HepG2 (cell line): ENCODE results near the gene MICALL2. TPM values are rescaled to one million over a fixed set of nuclear protein-coding genes. Genes with fewer than 3 reads are reported as not detected.

Experiments
- ATAC-seq: fragments of 200-7000 bp; cut with Tn5 transposase; 3 replicates; pipeline ENCODE4 v1.9.1; 2020; ENCODE audit warnings: mild to moderate bottlenecking, moderate library complexity
- BruUV-seq: library from RNA; stranded (reverse); fragments of 400-500 nt; replicated peaks from 2 replicates; lab custom pipeline; 2021; lab: Mats Ljungman, UMichigan
- CTCF ChIA-PET: fragments of 300-600 bp; formaldehyde crosslinking; extraction: SDS; loops from one replicate; lab custom pipeline; 2021; ENCODE audit warnings: low total read pairs, inconsistent platforms, low intra/inter-chr PET ratio; lab: Yijun Ruan, JAX
- POLR2A ChIA-PET: fragments of 350-600 bp; sonication (Branson Sonifier 250); formaldehyde crosslinking; loops from one replicate; lab custom pipeline; 2020; ENCODE audit warnings: antibody characterized with exemption, inconsistent platforms; lab: Yijun Ruan, JAX
- DNase-seq: peaks from one replicate; pipeline ENCODE4 v3.0.0-alpha.2; 2015; ENCODE audit warnings: low spot score
- FAIRE-seq: peaks from 3 replicates; lab custom pipeline; 2011; peaks lifted over from hg19 to GRCh38; lab: Jason Lieb, UNC
- H2AFZ ChIP-seq: one replicate; pipeline ENCODE4 v1.6.1; 2011; ENCODE audit warnings: low read length, inconsistent platforms
- H3K27ac ChIP-seq: fragments of 300-600 bp; 3 replicates; pipeline ENCODE4 v1.8.0; 2011; ENCODE audit warnings: mixed run types, mild to moderate bottlenecking, mixed read lengths, low read length, inconsistent platforms; ENCODE audit not compliant: insufficient read depth; ENCODE audit errors: extremely low read length
- H3K27me3 ChIP-seq, 2 experiments: fragments of 200-600 bp in 1 of 2; 2 replicates in 1 of 2; 3 replicates in 1 of 2; pipeline versions ENCODE4 v1.6.0 to v1.8.0; 2011; ENCODE audit warnings: low read length in 2 of 2, mild to moderate bottlenecking in 2 of 2, moderate library complexity in 2 of 2, inconsistent platforms in 1 of 2; ENCODE audit not compliant: insufficient read depth in 2 of 2, control insufficient read depth in 1 of 2
- H3K36me3 ChIP-seq, 2 experiments: fragments of 200-600 bp in 1 of 2; replicated peaks in 1 of 2; 2 replicates in 1 of 2; 3 replicates in 1 of 2; pipeline versions ENCODE4 v1.5.1 to v1.8.0; 2011; ENCODE audit warnings: low read length in 2 of 2, inconsistent platforms in 1 of 2; ENCODE audit not compliant: insufficient read depth in 2 of 2, control insufficient read depth in 1 of 2
- H3K4me1 ChIP-seq: 2 replicates; pipeline ENCODE4 v1.5.1; 2012; ENCODE audit warnings: low read length, inconsistent platforms; ENCODE audit not compliant: insufficient read depth
- H3K4me2 ChIP-seq: 2 replicates; pipeline ENCODE4 v1.6.0; 2011; ENCODE audit warnings: low read depth, low read length, inconsistent platforms
- H3K4me3 ChIP-seq, 3 experiments: fragments of 200-600 bp in 1 of 3; sonication (generic), shearing (Covaris generic) in 1 of 3; replicated peaks in 1 of 3; 2 replicates each; pipeline ENCODE4 v1.5.1; 2011 to 2016; ENCODE audit warnings: low read length in 3 of 3, inconsistent platforms in 2 of 3, low read depth in 2 of 3, mild to moderate bottlenecking in 2 of 3, control low read depth in 1 of 3, mixed read lengths in 1 of 3; ENCODE audit not compliant: insufficient read depth in 1 of 3
- H3K79me2 ChIP-seq: one replicate; pipeline ENCODE4 v1.6.1; 2011; ENCODE audit warnings: low read length, inconsistent platforms; ENCODE audit not compliant: insufficient read depth
- H3K9ac ChIP-seq: 2 replicates; pipeline ENCODE4 v1.6.0; 2011; ENCODE audit warnings: mild to moderate bottlenecking, low read depth, low read length, inconsistent platforms; ENCODE audit not compliant: insufficient read depth
- H3K9me3 ChIP-seq: 2 replicates; pipeline ENCODE4 v1.5.1; 2012; ENCODE audit warnings: mild to moderate bottlenecking, low read length
- H4K20me1 ChIP-seq: 2 replicates; pipeline ENCODE4 v1.6.0; 2011; ENCODE audit warnings: inconsistent platforms, mild to moderate bottlenecking, low read length, moderate library complexity; ENCODE audit not compliant: insufficient read depth
- GABPA ChIP-seq, 2 experiments: IDR thresholded peaks; 2 replicates each; pipeline ENCODE4 v1.6.1; 2011 to 2016; ENCODE audit warnings: low read depth in 2 of 2, low read length in 1 of 2, missing biosample characterization in 1 of 2, missing genetic modification characterization in 1 of 2
- HNRNPLL ChIP-seq: fragments of 200-400 bp; formaldehyde crosslinking; IDR thresholded peaks from 2 replicates; pipeline ENCODE4 v1.6.1; 2017; ENCODE audit warnings: mild to moderate bottlenecking, low read depth, low read length; ENCODE audit not compliant: poor library complexity, severe bottlenecking
- KDM2A ChIP-seq: sonication (generic); formaldehyde crosslinking; IDR thresholded peaks from 2 replicates; pipeline ENCODE4 v1.4.0; 2020; ENCODE audit warnings: low read depth, missing genetic modification reagents, borderline replicate concordance
- SMAD3 ChIP-seq: sonication (generic); formaldehyde crosslinking; IDR thresholded peaks from 2 replicates; pipeline ENCODE4 v1.4.0; 2020; ENCODE audit warnings: missing genetic modification reagents
- ZIK1 ChIP-seq: sonication (generic); formaldehyde crosslinking; IDR thresholded peaks from 2 replicates; pipeline ENCODE4 v1.5.0; 2020; ENCODE audit warnings: mild to moderate bottlenecking, low read depth, missing genetic modification reagents, borderline replicate concordance
- ZMYM3 ChIP-seq: sonication (generic); formaldehyde crosslinking; IDR thresholded peaks from 2 replicates; pipeline ENCODE4 v1.5.1; 2020; ENCODE audit warnings: mild to moderate bottlenecking, missing genetic modification reagents
- ZNF629 ChIP-seq: sonication (generic); formaldehyde crosslinking; conservative IDR thresholded peaks from 2 replicates; pipeline ENCODE4 v1.5.0; 2020; ENCODE audit warnings: missing genetic modification reagents
- ZNF768 ChIP-seq: sonication (generic); formaldehyde crosslinking; IDR thresholded peaks from 2 replicates; pipeline ENCODE4 v1.4.0; 2020; ENCODE audit warnings: missing genetic modification reagents
- ZNF883 ChIP-seq: sonication (generic); formaldehyde crosslinking; IDR thresholded peaks from 2 replicates; pipeline ENCODE4 v1.5.1; 2020; ENCODE audit warnings: mild to moderate bottlenecking, missing genetic modification reagents; ENCODE audit errors: not compliant biosample characterization
- WGBS: methylation state at CpG from one replicate; pipeline ENCODE4 v1.1.6; 2017; ENCODE audit warnings: low lambda C conversion rate; 5-methylcytosine and 5-hydroxymethylcytosine counted together
- in situ Hi-C: cut with HindIII; loops from 2 replicates; pipeline ENCODE4 v1.10.0; 2017; ENCODE audit warnings: low pct_unique_long_range_greater_than_20kb; ENCODE audit not compliant: extremely low pct_ligation_motif_present
- intact Hi-C: fragments of 100-400 bp; cut with micrococcal nuclease; formaldehyde crosslinking; loops from one replicate; pipeline ENCODE4 v1.10.0; 2022; ENCODE audit not compliant: unreplicated experiment
- polyA plus RNA-seq, 8 experiments: library from polyadenylated mRNA; depleted of rRNA in 3 of 8; stranded (reverse) in 7 of 8; unstranded in 1 of 8; fragments of >200 nt; fragmentation: Illumina TruSeq in 4 of 8; extraction: Trizol in 4 of 8; gene quantifications; 2 replicates each; pipeline versions ENCODE4 v1.2.1 to v1.2.3, GENCODE V29; 2011 to 2016; ENCODE audit warnings: low read depth in 4 of 8, missing spikeins in 1 of 8, mixed read lengths in 1 of 8; ENCODE audit not compliant: insufficient read depth in 1 of 8
- total RNA-seq, 5 experiments: library from RNA; depleted of rRNA; stranded (reverse); fragments of >200 nt; fragmentation: Illumina TruSeq; extraction: Trizol; gene quantifications; 2 replicates each; pipeline ENCODE4 v1.2.3, GENCODE V29; 2016; ENCODE audit warnings: low read depth in 1 of 5
- TF ChIP-seq, protein P1 (sequence below), 2 experiments: sonication (generic) in 1 of 2; formaldehyde crosslinking in 1 of 2; IDR thresholded peaks; 2 replicates each; pipeline versions ENCODE4 v1.4.0 to v1.6.1; 2016 to 2020; ENCODE audit warnings: borderline replicate concordance in 1 of 2, low read depth in 1 of 2, mild to moderate bottlenecking in 1 of 2, missing genetic modification reagents in 1 of 2

MICALL2 gene
- total and polyA plus RNA-seq, 2 of the 13 experiments (the other 11 are each of a cell fraction or from before 2014, with no cell fraction given) = 5.8 to 12.4 TPM

DNA sequence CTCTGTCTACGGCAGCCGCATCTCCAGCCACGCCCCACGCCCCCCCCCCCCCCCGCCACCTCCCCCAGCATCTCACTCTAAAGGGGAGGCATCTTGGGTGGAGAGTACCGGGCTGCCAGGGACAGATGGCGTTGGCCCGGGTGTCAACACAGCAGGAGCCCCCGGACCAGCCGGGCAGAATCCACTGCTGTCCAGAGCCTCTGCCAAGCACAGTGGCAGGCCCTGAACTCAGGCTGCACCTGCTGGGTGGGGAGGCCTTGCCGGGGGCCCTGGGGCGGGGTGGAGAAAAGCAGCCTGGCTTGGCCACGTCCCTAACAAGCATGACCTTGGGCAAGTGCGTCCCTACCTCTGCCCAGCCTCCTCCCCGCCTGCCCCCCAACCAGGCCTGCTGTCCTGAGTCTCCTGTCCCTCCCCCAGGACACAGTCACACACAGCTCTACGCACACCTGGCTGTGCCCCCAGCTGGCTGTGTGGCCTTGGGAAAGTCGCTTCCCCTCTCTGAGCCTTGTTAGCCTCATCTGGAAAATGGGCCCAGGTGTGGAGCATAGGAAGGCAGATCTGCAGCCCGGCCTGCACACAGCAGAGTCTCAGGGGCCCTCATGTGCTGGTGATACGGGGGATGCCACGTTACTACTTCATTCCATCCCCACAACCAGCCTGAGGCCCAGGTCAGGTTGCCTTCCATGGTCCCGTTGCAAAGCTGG is 45.2 kb downstream of the MICALL2 start:
- Histone ChIP-seq H2AFZ (no peak overlapping the region), H3K9ac (no peak overlapping the region), H3K36me3 (no peaks in the 10 kb centered on the region), H4K20me1 (no peaks in the 10 kb centered on the region), H3K4me3 (no peak overlapping the region), H3K27me3 (peaks cover 5 to 26% of the 10 kb centered on the region in 2 experiments; a peak in 4 of 5 replicates), H3K79me2 (no peaks in the 10 kb centered on the region), H3K9me3 (no peaks in the 10 kb centered on the region), H3K4me2 (no peak overlapping the region), H3K27ac (no peak overlapping the region), H3K4me1 (no peaks in the 10 kb centered on the region)
- no TSS peak for BruUV-seq
- TF ChIP-seq ZNF768 (CRISPR knock-in tag) (peak; percentile 93), KDM2A (no peak), ZMYM3 (peak; percentile 45; the same call in 1 of the 2 replicates), ZNF629 (peak; percentile 83)
- intact Hi-C loops = loop anchor here (5.0 kb wide), 1 partner anchor 187 kb away; no protein-coding TSS in a partner anchor
- no CpG with 5 or more reads among the region's 21 CpGs for WGBS
- no peak for DNase-seq
- ChIA-PET CTCF (no interaction called here), POLR2A (no interaction called here)
- no peak for ATAC-seq
- FAIRE-seq = no peak
- in situ Hi-C loops = no loop called here

DNA sequence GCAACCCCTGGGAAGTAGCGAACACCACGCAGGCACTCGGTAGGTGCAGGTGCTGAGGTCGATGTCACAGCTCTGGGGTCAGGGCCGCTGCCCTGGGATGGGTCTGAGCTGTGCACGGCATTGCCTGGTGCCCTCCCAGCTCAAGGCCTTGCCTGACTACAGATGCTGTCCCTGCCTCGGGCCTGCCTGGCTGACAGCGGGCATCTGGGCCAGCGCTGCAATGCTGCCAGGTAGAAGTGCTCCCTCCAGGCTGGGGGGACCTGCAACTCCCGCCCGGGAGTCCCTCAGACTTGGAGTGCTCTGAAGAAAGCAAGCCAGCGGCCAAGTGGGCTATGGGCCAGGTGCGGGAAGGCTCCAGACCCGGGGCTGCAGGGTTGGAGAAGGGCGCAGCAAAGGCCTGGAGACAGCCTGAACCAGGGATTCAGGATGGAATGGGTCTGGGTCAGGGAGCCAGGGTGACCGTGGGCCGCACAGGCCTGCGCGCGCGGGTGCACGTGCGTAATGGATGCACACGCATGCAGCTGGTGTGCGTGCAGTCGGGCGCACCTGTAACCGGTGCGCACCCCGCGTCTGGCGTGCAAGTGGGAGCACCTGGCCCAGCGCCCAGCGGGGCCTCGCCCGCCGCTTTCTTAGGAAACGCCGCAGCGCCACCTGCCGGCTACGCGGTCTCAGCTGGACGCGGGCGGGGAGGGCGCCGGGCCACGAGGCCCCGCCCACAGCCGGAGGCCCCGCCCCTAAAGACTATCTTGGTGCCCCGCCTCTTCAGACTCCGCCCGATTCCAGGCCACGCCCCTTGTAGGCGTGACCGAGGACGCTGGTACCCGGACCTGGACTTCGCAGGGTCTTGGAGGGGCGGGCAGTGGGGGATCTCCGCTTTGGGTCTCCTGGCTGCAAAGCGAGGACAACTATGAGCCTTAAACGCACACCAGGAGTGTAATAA is 46.7 kb downstream of the MICALL2 start:
- in situ Hi-C loops (no loop called here), intact Hi-C loops (loop anchor here (5.0 kb wide), 1 partner anchor 185 kb away; no protein-coding TSS in a partner anchor)
- Histone ChIP-seq H2AFZ (no peak overlapping the region), H3K27me3 (peaks cover 6 to 39% of the 10 kb centered on the region in 2 experiments), H3K4me1 (no peaks in the 10 kb centered on the region), H4K20me1 (no peaks in the 10 kb centered on the region), H3K9ac (no peak overlapping the region), H3K9me3 (no peaks in the 10 kb centered on the region), H3K4me2 (peak overlapping the region; percentile 53; the same call in 1 of the 2 replicates), H3K36me3 (no peaks in the 10 kb centered on the region), H3K27ac (no peak overlapping the region), H3K79me2 (no peaks in the 10 kb centered on the region), H3K4me3 (peak overlapping the region in 1 of 3 experiments; percentile 39; a peak in 1 of 6 replicates)
- FAIRE-seq (peak; percentile 18), ATAC-seq (peak; percentile 83), DNase-seq (peak; percentile 69)
- no TSS peak for BruUV-seq
- POLR2A ChIA-PET = interaction anchor here (1.0 kb wide), 1 partner anchor 16 kb away, joined by 4 read pairs; no protein-coding TSS in a partner anchor
- CTCF ChIA-PET = interaction anchor here (0.6 to 2.5 kb wide), 2 partner anchors 8 to 187 kb away, joined by 3 to 33 read pairs; no protein-coding TSS in a partner anchor
- WGBS = 20% methylated on average over 4 of the region's 65 CpGs
- TF ChIP-seq GABPA (IDR thresholded peaks at IDR 0.05; ENCODE audit: low read depth, low read length) (no peak), GABPA (CRISPR knock-in tag; IDR thresholded peaks at IDR 0.05; ENCODE audit: low read depth) (no peak), ZNF883 (CRISPR knock-in tag) (peak; percentile 62), SMAD3 (CRISPR knock-in tag) (no peak), ZIK1 (CRISPR knock-in tag) (0 out of 2 replicates have a peak, but pooled peaks have one; percentile 53), HNRNPLL (peak; percentile 63)
- TF ChIP-seq, protein P1, sequence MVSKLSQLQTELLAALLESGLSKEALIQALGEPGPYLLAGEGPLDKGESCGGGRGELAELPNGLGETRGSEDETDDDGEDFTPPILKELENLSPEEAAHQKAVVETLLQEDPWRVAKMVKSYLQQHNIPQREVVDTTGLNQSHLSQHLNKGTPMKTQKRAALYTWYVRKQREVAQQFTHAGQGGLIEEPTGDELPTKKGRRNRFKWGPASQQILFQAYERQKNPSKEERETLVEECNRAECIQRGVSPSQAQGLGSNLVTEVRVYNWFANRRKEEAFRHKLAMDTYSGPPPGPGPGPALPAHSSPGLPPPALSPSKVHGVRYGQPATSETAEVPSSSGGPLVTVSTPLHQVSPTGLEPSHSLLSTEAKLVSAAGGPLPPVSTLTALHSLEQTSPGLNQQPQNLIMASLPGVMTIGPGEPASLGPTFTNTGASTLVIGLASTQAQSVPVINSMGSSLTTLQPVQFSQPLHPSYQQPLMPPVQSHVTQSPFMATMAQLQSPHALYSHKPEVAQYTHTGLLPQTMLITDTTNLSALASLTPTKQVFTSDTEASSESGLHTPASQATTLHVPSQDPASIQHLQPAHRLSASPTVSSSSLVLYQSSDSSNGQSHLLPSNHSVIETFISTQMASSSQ (IDR thresholded peaks at IDR 0.05; ENCODE audit: low read depth) = no peak
- TF ChIP-seq, protein P1 (CRISPR knock-in tag; IDR thresholded peaks at IDR 0.05; ENCODE audit: borderline replicate concordance) = peak; percentile 40; the same call in 1 of the 2 replicates
